ENCODE results near the gene CCNB1IP1.

Gene CCNB1IP1

GRCh38 chr14:20262642-20263128 is 70.4 kb downstream of the CCNB1IP1 start:
- Histone ChIP-seq H3K9me3 (ENCODE audit: low read depth, low read length) (no peaks in the 10 kb centered on the region), H3K9ac (ENCODE audit: insufficient read length) (peak overlapping the region; percentile 4), H3K4me3 (peak overlapping the region; percentile 14; the same call in 1 of the 2 replicates), H3K27ac (peak overlapping the region; percentile 63), H3K36me3 (ENCODE audit: insufficient read depth, low read length) (no peaks in the 10 kb centered on the region)
- TF ChIP-seq POLR2AphosphoS5 (IDR thresholded peaks at IDR 0.05; ENCODE audit: borderline replicate concordance, low read depth, low read length) (no peak), EZH2 (IDR thresholded peaks at IDR 0.05) (no peak), FOXP2 (optimal IDR thresholded peaks at IDR 0.05; ENCODE audit: control extremely low read depth, extremely low read length, insufficient read depth) (no peak)
- peak; percentile 32 for DNase-seq (ENCODE audit: low read depth, low spot score)
